Left lung (tissue), 10 donors: ENCODE measurements around the gene KIRREL3. TPM values are rescaled to one million over a fixed set of nuclear protein-coding genes. Genes with fewer than 3 reads are reported as not detected.

Source experiments
- ATAC-seq: fragments of 200-7000 bp; cut with Tn5 transposase; one replicate; pipeline ENCODE4 v1.9.1; 2020; ENCODE audit warnings: moderate library complexity
- DNase-seq, 4 donors: peaks; one replicate each; pipeline ENCODE4 v3.0.0-alpha.2; 2013 to 2020
- H3K27ac ChIP-seq, 2 donors: fragments of 200-600 bp; sonication (generic) in 1 of 2; one replicate each; pipeline versions ENCODE4 v1.5.0 to v1.8.0; 2020 to 2021
- H3K27me3 ChIP-seq, 2 donors: fragments of 200-600 bp; sonication (generic) in 1 of 2; one replicate each; pipeline versions ENCODE4 v1.5.0 to v1.8.0; 2020 to 2021
- H3K36me3 ChIP-seq, 2 donors: fragments of 200-600 bp; sonication (generic) in 1 of 2; one replicate each; pipeline versions ENCODE4 v1.5.0 to v1.8.0; 2020 to 2021
- H3K4me1 ChIP-seq, 2 donors: fragments of 200-600 bp; one replicate each; pipeline ENCODE4 v1.8.0; 2021
- H3K4me3 ChIP-seq, 2 donors: fragments of 200-600 bp; sonication (generic) in 1 of 2; one replicate each; pipeline versions ENCODE4 v1.5.0 to v1.8.0; 2020 to 2021; ENCODE audit warnings: mild to moderate bottlenecking in 1 of 2
- H3K9me3 ChIP-seq, 2 donors: fragments of 200-600 bp; sonication (generic) in 1 of 2; one replicate each; pipeline versions ENCODE4 v1.5.0 to v1.8.0; 2020 to 2021
- CTCF ChIP-seq, 2 donors: fragments of 200-600 bp; sonication (generic) in 1 of 2; IDR thresholded peaks; one replicate each; pipeline versions ENCODE4 v1.5.0 to v1.8.0; 2021; ENCODE audit warnings: antibody characterized with exemption in 2 of 2
- intact Hi-C, 2 donors: fragments of 100-400 bp; cut with DNase I; formaldehyde crosslinking; loops; one replicate each; pipeline versions ENCODE4 v1.11.2 to v1.14.2; 2022
- polyA plus RNA-seq, 6 donors: library from polyadenylated mRNA; unstranded; fragments of 120-200 nt; gene quantifications; one replicate each; pipeline ENCODE4 v1.2.1, GENCODE V29; 2013; ENCODE audit not compliant: insufficient read length in 6 of 6
- total RNA-seq, 2 donors: library from RNA; stranded (reverse); fragmentation: NEBNext Ultra II Directional; extraction: Animal tissue kit (Norgen Biotek cat#: 25700); gene quantifications; one replicate each; pipeline ENCODE4 v1.2.1, GENCODE V29; 2021
- donor health status: DM: no; HTN: yes; CAD: no.
- donor health status: DM: no; HTN: no; CAD: no.

The KIRREL3 gene
- total and polyA plus RNA-seq, 8 donors, result 1.6 to 2.5 (median 2.0) TPM; not detected in 2

GRCh38 chr11:126840975-126841374, 159.6 kb downstream of the KIRREL3 start:
- H3K9me3 ChIP-seq, result no peaks in the 10 kb centered on the region
- H3K27ac ChIP-seq, result no peak overlapping the region
- intact Hi-C loops, result no loop called here
- no peak for TF ChIP-seq CTCF (IDR thresholded peaks at IDR 0.05)
- ATAC-seq (no peak), DNase-seq (no peak)
- no peaks in the 10 kb centered on the region for H3K4me1 ChIP-seq
- H3K27me3 ChIP-seq, result no peaks in the 10 kb centered on the region
- H3K36me3 ChIP-seq, result no peaks in the 10 kb centered on the region
- H3K4me3 ChIP-seq, result no peak overlapping the region

- TF ChIP-seq CTCF (IDR thresholded peaks at IDR 0.05), result no peak
- Histone ChIP-seq H3K9me3 (no peaks in the 10 kb centered on the region), H3K36me3 (no peaks in the 10 kb centered on the region), H3K27me3 (no peaks in the 10 kb centered on the region), H3K27ac (no peak overlapping the region), H3K4me1 (no peaks in the 10 kb centered on the region), H3K4me3 (no peak overlapping the region)
- intact Hi-C loops, result no loop called here
- ATAC-seq (no peak), DNase-seq (no peak)
Observed at GRCh38 chr11:126840201-126840886, 160.2 kb downstream of the KIRREL3 start.

- no peak for ATAC-seq
- intact Hi-C loops, result no loop called here
- no peaks in the 10 kb centered on the region for H3K27me3 ChIP-seq
Observed at GRCh38 chr11:126839496-126839895, 161.1 kb downstream of the KIRREL3 start.

GRCh38 chr11:126838779-126839178, 161.8 kb downstream of the KIRREL3 start:
- Histone ChIP-seq H3K9me3 (no peaks in the 10 kb centered on the region), H3K27me3 (no peaks in the 10 kb centered on the region), H3K27ac (no peak overlapping the region), H3K4me3 (no peak overlapping the region), H3K36me3 (no peaks in the 10 kb centered on the region), H3K4me1 (peaks cover 0 to 3% of the 10 kb centered on the region in 2 donors)
- DNase-seq, result no peak
- no peak for TF ChIP-seq CTCF (IDR thresholded peaks at IDR 0.05)
- peak; percentile 72 for ATAC-seq
- intact Hi-C loops, result no loop called here

More at GRCh38 chr11:126839496-126839895, 161.1 kb downstream of the KIRREL3 start:
- H3K36me3 ChIP-seq, result no peaks in the 10 kb centered on the region
- no peak overlapping the region for H3K27ac ChIP-seq
- H3K9me3 ChIP-seq, result no peaks in the 10 kb centered on the region
- peaks cover 0 to under 1% of the 10 kb centered on the region in 2 donors for H3K4me1 ChIP-seq
- H3K4me3 ChIP-seq, result no peak overlapping the region
- no peak for TF ChIP-seq CTCF (IDR thresholded peaks at IDR 0.05)
- no peak for DNase-seq

- H3K4me3 ChIP-seq, result no peak overlapping the region
- no peak for ATAC-seq
- no peaks in the 10 kb centered on the region for H3K9me3 ChIP-seq
- no peaks in the 10 kb centered on the region for H3K36me3 ChIP-seq
- intact Hi-C loops, result no loop called here
- DNase-seq, result no peak
- peaks cover 0 to 3% of the 10 kb centered on the region in 2 donors for H3K4me1 ChIP-seq
- H3K27ac ChIP-seq, result no peak overlapping the region
- H3K27me3 ChIP-seq, result no peaks in the 10 kb centered on the region
- no peak for TF ChIP-seq CTCF (IDR thresholded peaks at IDR 0.05)
Observed at GRCh38 chr11:126837581-126837980, 163.0 kb downstream of the KIRREL3 start.
